ENCODE data around the gene ETV5. TPM values are rescaled to one million over a fixed set of nuclear protein-coding genes. Genes with fewer than 3 reads are reported as not detected.
"Not testable (repeated sequence)": the region's sequence is repeated elsewhere in the genome, so short reads cannot be mapped to it uniquely, and the experiment has no call there.

ETV5 gene
- total RNA-seq, 1 donor from 2014 or later, result 16.8 TPM

GRCh38 chr3:186060222-186060621, 48.7 kb downstream of the ETV5 start:
- no peak for DNase-seq

GRCh38 chr3:186059192-186059591, 49.7 kb downstream of the ETV5 start:
- DNase-seq, result no peak

- no peak for DNase-seq
Observed at GRCh38 chr3:186058225-186058624, 50.7 kb downstream of the ETV5 start.

- no peak for DNase-seq
Observed at GRCh38 chr3:186057594-186057993, 51.3 kb downstream of the ETV5 start.

GRCh38 chr3:186054792-186055352, 54.0 kb downstream of the ETV5 start:
- no peak for DNase-seq

- peak; percentile 73 for DNase-seq
Observed at GRCh38 chr3:186053954-186054791, 54.7 kb downstream of the ETV5 start.

GRCh38 chr3:186052096-186052840, 56.6 kb downstream of the ETV5 start:
- no peak for DNase-seq

- no peak for DNase-seq
Observed at GRCh38 chr3:186049001-186049400, 59.9 kb downstream of the ETV5 start.

- no peak for DNase-seq
Observed at GRCh38 chr3:186048119-186048518, 60.8 kb downstream of the ETV5 start.

GRCh38 chr3:186046838-186047237, 62.1 kb downstream of the ETV5 start:
- no peak for DNase-seq

GRCh38 chr3:186044968-186045367, 63.9 kb downstream of the ETV5 start:
- DNase-seq, result peak; percentile 25

- DNase-seq, result no peak
Observed at GRCh38 chr3:186044427-186044826, 64.5 kb downstream of the ETV5 start.

GRCh38 chr3:186042521-186043202, 66.2 kb downstream of the ETV5 start:
- peak; percentile 12 for DNase-seq

GRCh38 chr3:186042036-186042435, 66.9 kb downstream of the ETV5 start:
- DNase-seq, result no peak

- DNase-seq, result no peak
Observed at GRCh38 chr3:186038360-186038759, 70.5 kb downstream of the ETV5 start.

GRCh38 chr3:186035277-186035676, 73.6 kb downstream of the ETV5 start:
- DNase-seq, result no peak

GRCh38 chr3:186032321-186032720, 76.6 kb downstream of the ETV5 start:
- no peak for DNase-seq

- not testable (repeated sequence) for DNase-seq
Observed at GRCh38 chr3:186025993-186026392, 82.9 kb downstream of the ETV5 start.

- peak; percentile 18 for DNase-seq
Observed at GRCh38 chr3:186025161-186025560, 83.7 kb downstream of the ETV5 start.

GRCh38 chr3:186024210-186024609, 84.7 kb downstream of the ETV5 start:
- DNase-seq, result peak; percentile 87

- DNase-seq, result no peak
Observed at GRCh38 chr3:186022931-186023330, 86.0 kb downstream of the ETV5 start.

GRCh38 chr3:186021673-186022362, 87.1 kb downstream of the ETV5 start:
- DNase-seq, result peak; percentile 47

Data from skin of body (tissue), 2 donors.